Activated naive CD8-positive, alpha-beta T cell treated with anti-CD3 and anti-CD28 coated beads, Interleukin-2, amount 50 U/mL, for 24 hours (primary cell): ENCODE results near the gene COL6A3.

Experiments used
- ATAC-seq: fragments of 150-1000 bp; cut with Tn5 transposase; one replicate; pipeline ENCODE4 v1.10.0; 2021
- DNase-seq: peaks from one replicate; pipeline ENCODE4 v3.0.0; 2021
- H3K27ac Mint-ChIP-seq: one replicate; pipeline ENCODE4 v1.8.0; 2021; ENCODE audit warnings: mild to moderate bottlenecking, mixed read lengths
- H3K27me3 Mint-ChIP-seq: one replicate; pipeline ENCODE4 v1.8.0; 2021; ENCODE audit warnings: mixed read lengths
- H3K36me3 Mint-ChIP-seq: one replicate; pipeline ENCODE4 v1.8.0; 2021; ENCODE audit warnings: low read depth, mixed read lengths
- H3K4me1 Mint-ChIP-seq: one replicate; pipeline ENCODE4 v1.8.0; 2021; ENCODE audit warnings: mixed read lengths
- H3K4me3 Mint-ChIP-seq: one replicate; pipeline ENCODE4 v1.8.0; 2021; ENCODE audit warnings: mild to moderate bottlenecking, moderate library complexity, mixed read lengths
- H3K9me3 Mint-ChIP-seq: one replicate; pipeline ENCODE4 v1.8.0; 2021; ENCODE audit warnings: mixed read lengths

COL6A3 gene

GRCh38 chr2:237291138-237291792, 122.7 kb downstream of the COL6A3 start:
- H3K27ac Mint-ChIP-seq = no peak overlapping the region
- peak; percentile 71 for ATAC-seq
- peaks cover 59% of the 10 kb centered on the region for H3K27me3 Mint-ChIP-seq
- peaks cover 9% of the 10 kb centered on the region for H3K4me1 Mint-ChIP-seq
- peak; percentile 38 for DNase-seq
- H3K9me3 Mint-ChIP-seq = peaks cover 18% of the 10 kb centered on the region
- no peaks in the 10 kb centered on the region for H3K36me3 Mint-ChIP-seq
- peak overlapping the region; percentile 61 for H3K4me3 Mint-ChIP-seq

- Mint-ChIP-seq H3K27ac (no peak overlapping the region), H3K27me3 (peaks cover 61% of the 10 kb centered on the region), H3K9me3 (peaks cover 18% of the 10 kb centered on the region), H3K36me3 (no peaks in the 10 kb centered on the region), H3K4me3 (no peak overlapping the region), H3K4me1 (peaks cover 9% of the 10 kb centered on the region)
- no peak for ATAC-seq
- no peak for DNase-seq
These were observed 123.7 kb downstream of the COL6A3 start for GRCh38 chr2:237290261-237290660.

DNA sequence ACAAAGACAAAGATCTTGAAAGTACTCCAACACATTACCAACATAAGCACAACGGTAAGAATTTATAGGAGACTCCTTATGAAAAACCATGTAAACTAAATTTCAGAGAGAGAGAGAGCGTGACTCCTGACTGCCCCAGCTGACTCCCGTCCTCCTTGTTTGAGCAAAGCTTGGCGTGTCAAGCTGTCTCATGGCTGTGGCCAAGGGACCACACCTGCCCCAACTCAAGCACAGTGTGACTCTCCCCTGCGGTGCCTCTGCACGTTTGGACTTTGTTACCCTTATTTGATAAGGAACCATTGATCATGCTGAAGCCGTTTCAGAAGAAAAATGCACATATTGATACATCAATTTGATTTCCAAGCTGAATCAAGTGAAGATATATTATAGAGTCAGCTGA, 124.8 kb downstream of the COL6A3 start:
- ATAC-seq = no peak
- Mint-ChIP-seq H3K27me3 (peaks cover 57% of the 10 kb centered on the region), H3K36me3 (no peaks in the 10 kb centered on the region)

DNA sequence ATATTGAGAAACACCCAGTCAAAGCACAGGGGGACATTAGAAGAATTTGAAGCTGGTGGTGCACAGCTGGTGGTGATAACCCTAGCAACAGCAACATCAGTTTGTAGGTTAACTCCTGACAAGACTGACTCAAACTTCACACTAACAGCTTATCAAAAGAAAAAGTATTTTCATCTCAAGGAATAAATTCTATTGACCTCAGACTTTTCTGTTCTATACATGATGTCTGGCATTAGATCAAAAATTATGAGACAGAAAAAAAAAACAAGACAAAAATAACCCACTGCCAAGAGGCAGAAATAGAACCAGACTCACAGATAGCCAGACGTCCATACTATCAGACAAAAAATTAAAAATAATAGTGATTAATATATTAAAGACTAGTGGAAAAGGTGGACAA, 126.1 kb downstream of the COL6A3 start:
- no peak for DNase-seq
- Mint-ChIP-seq H3K4me1 (peaks cover 15% of the 10 kb centered on the region), H3K4me3 (no peak overlapping the region), H3K27me3 (peaks cover 50% of the 10 kb centered on the region), H3K36me3 (no peaks in the 10 kb centered on the region), H3K9me3 (peaks cover 9% of the 10 kb centered on the region), H3K27ac (no peak overlapping the region)
- no peak for ATAC-seq

More for the DNA sequence above, 124.8 kb downstream of the COL6A3 start:
- Mint-ChIP-seq H3K4me3 (no peak overlapping the region), H3K4me1 (peaks cover 9% of the 10 kb centered on the region), H3K27ac (no peak overlapping the region), H3K9me3 (peaks cover 12% of the 10 kb centered on the region)
- no peak for DNase-seq

DNA sequence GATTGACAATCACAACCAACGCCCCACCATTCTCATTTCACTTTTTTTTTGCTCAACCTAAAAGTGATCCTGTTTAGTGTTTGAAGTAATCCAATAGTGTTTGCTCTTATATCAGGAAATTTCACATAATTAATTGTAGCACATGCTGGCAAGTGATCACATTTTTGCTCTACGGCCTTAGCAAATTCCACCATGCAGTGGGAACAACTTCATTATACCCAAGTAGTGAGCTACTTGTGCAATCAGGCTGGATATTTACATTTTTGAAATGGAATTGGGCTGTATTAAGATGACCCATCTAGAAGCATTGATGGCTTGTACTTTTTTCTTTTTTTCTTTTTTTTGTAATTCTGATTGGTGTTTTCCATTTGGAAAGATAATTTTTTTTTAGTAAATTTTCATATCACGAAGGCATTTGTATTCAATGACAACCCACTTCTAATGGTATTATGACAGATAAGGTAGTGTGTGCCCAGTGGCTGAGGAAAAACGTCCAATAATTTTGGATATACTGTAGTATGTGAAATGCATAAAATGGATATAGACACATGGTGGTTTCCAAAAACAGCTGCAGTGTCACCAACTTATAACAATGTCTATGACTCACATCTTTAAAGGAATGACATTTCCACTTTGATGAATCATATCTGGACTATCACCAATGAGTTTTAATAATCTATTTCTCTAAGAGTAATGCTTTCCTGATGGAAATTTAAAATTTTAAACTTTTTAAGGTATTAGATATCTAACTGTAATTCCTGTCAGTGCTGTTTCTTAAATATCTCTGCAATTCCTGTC, 130.6 kb downstream of the COL6A3 start:
- no peak overlapping the region for H3K4me3 Mint-ChIP-seq
- ATAC-seq = no peak
- H3K36me3 Mint-ChIP-seq = no peaks in the 10 kb centered on the region
- peaks cover 5% of the 10 kb centered on the region for H3K9me3 Mint-ChIP-seq
- peaks cover 36% of the 10 kb centered on the region for H3K27me3 Mint-ChIP-seq
- DNase-seq = no peak
- H3K4me1 Mint-ChIP-seq = peaks cover 18% of the 10 kb centered on the region
- no peak overlapping the region for H3K27ac Mint-ChIP-seq

- DNase-seq (no peak), ATAC-seq (no peak)
- Mint-ChIP-seq H3K9me3 (peaks cover 5% of the 10 kb centered on the region), H3K4me1 (peaks cover 18% of the 10 kb centered on the region), H3K36me3 (no peaks in the 10 kb centered on the region), H3K4me3 (no peak overlapping the region), H3K27me3 (peaks cover 30% of the 10 kb centered on the region), H3K27ac (no peak overlapping the region)
These were observed 131.3 kb downstream of the COL6A3 start for GRCh38 chr2:237282568-237283128.

DNA sequence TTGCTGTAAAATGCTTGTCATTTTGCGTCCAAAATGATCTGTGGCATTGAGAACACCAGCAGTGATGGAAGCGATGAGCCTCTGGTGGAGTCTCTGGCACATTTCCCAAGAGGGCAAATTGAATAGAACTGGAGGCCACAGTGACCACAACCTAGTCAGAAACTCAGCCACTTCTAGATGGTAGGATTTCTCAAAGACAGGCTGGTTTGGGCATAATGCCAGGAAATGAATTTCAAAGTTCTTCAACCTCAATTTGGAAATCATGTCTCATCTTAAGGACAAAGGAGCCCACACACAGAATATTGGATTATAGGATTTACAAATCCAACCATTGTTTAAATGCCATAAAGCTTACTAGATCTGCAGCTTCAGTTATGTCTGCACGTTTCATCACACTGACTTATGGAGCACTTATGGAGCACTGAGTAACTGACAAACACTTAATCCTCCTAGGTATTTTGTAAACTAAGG, 132.1 kb downstream of the COL6A3 start:
- Mint-ChIP-seq H3K27me3 (peaks cover 25% of the 10 kb centered on the region), H3K4me1 (peaks cover 18% of the 10 kb centered on the region), H3K36me3 (no peaks in the 10 kb centered on the region), H3K4me3 (no peak overlapping the region), H3K27ac (no peak overlapping the region), H3K9me3 (peaks cover 3% of the 10 kb centered on the region)
- DNase-seq (no peak), ATAC-seq (no peak)

- Mint-ChIP-seq H3K9me3 (no peaks in the 10 kb centered on the region), H3K27ac (no peak overlapping the region), H3K4me3 (no peak overlapping the region), H3K4me1 (peaks cover 18% of the 10 kb centered on the region), H3K27me3 (peaks cover 22% of the 10 kb centered on the region), H3K36me3 (no peaks in the 10 kb centered on the region)
- ATAC-seq (no peak), DNase-seq (no peak)
These were observed 133.0 kb downstream of the COL6A3 start for GRCh38 chr2:237280939-237281338.

DNA sequence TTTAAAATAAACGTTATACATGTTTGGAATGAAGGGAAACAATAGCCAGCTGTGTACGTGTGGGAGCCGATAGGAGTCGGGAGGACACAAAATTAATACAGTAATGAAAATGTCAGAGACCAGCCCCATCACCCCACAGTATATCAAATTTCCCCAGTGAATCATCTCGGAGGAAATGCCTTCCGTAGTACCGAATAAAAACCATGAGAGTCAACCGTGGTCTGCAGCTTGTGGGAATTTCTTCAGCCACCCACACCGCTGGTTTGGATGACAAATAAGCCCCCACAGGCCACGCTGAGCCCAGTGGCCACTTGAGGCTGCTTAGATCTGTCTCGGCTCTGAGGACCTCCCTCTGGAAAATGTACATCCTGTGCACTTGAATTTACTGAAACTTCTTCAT, 133.7 kb downstream of the COL6A3 start:
- Mint-ChIP-seq H3K9me3 (no peaks in the 10 kb centered on the region), H3K27ac (no peak overlapping the region), H3K36me3 (no peaks in the 10 kb centered on the region), H3K4me1 (peaks cover 18% of the 10 kb centered on the region), H3K27me3 (peaks cover 20% of the 10 kb centered on the region), H3K4me3 (no peak overlapping the region)
- DNase-seq (no peak), ATAC-seq (no peak)

- H3K4me3 Mint-ChIP-seq = no peak overlapping the region
- H3K27ac Mint-ChIP-seq = no peak overlapping the region
- no peak for ATAC-seq
- H3K4me1 Mint-ChIP-seq = peaks cover 18% of the 10 kb centered on the region
- no peak for DNase-seq
- peaks cover 20% of the 10 kb centered on the region for H3K27me3 Mint-ChIP-seq
- no peaks in the 10 kb centered on the region for H3K36me3 Mint-ChIP-seq
- H3K9me3 Mint-ChIP-seq = no peaks in the 10 kb centered on the region
These were observed 134.8 kb downstream of the COL6A3 start for GRCh38 chr2:237279012-237279768.

DNA sequence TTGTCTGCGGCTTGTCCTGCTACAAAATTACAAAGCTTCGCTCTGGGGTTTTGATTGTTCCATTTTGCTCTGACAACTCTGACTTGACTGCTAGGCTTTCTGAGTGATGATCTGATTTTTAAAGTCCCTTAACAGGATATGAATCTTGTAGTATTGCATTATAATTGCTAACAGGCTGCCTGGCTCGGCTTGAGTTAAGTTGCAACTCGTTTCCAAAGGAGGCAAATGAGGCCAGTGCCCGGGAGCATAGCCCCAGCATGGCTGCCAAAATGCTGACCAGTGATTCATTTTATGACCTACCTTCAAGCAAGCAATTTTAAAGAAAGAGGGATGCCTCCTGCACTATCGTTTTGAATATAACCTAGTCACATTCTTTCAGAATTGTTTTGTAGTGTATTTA, 135.4 kb downstream of the COL6A3 start:
- no peaks in the 10 kb centered on the region for H3K36me3 Mint-ChIP-seq
- no peak for DNase-seq
- H3K4me3 Mint-ChIP-seq = no peak overlapping the region
- no peak overlapping the region for H3K27ac Mint-ChIP-seq
- no peaks in the 10 kb centered on the region for H3K9me3 Mint-ChIP-seq
- H3K27me3 Mint-ChIP-seq = peaks cover 20% of the 10 kb centered on the region
- peaks cover 18% of the 10 kb centered on the region for H3K4me1 Mint-ChIP-seq
- no peak for ATAC-seq

- ATAC-seq (no peak), DNase-seq (no peak)
- H3K9me3 Mint-ChIP-seq = no peaks in the 10 kb centered on the region
- H3K27me3 Mint-ChIP-seq = peaks cover 19% of the 10 kb centered on the region
- H3K36me3 Mint-ChIP-seq = no peaks in the 10 kb centered on the region
- H3K4me3 Mint-ChIP-seq = no peak overlapping the region
- peaks cover 8% of the 10 kb centered on the region for H3K4me1 Mint-ChIP-seq
- H3K27ac Mint-ChIP-seq = no peak overlapping the region
These were observed 137.1 kb downstream of the COL6A3 start for GRCh38 chr2:237276716-237277490.
